Heart left ventricle (tissue), 13 donors: Measurements from ENCODE around the gene PCGF3.

Experiments
- CTCF ChIP-seq, 12 donors: fragments of 200-600 bp; sonication (generic) in 4 of 12; IDR thresholded peaks; one replicate each; pipeline versions ENCODE4 v1.5.0 to v1.8.0; 2018 to 2022; ENCODE audit warnings: antibody characterized with exemption in 12 of 12, mild to moderate bottlenecking in 5 of 12
- POLR2A ChIP-seq, 2 donors: fragments of 450-650 bp; IDR thresholded peaks; one replicate each; pipeline ENCODE4 v1.6.1; 2017; ENCODE audit warnings: antibody characterized with exemption in 2 of 2, mild to moderate bottlenecking in 2 of 2, moderate library complexity in 2 of 2
- donor health status: ischemic (EF 13 %, LVEDD 7.1; RV severe dilation, severe dysfunction).
- donor health status: DM: no; HTN: yes; CAD: no.
- donor health status: DM: no; HTN: no; CAD: no.
- donor health status: ischemic (EF 25% LVEDD 6.9; RV normal size, moderate dysfunction).
- donor health status: ischemic (EF 25% LVEDD 5.7; RV mildly dilated, moderate dysfunction).
- donor health status: ischemic (EF 35%, LVEDD 5.7; RV mildly dilated, moderate dysfunction).
- donor health status: nonischemic (EF 11% LVEDD 7.7; RV severe dilation, severe dysfunction).
- donor health status: DM: yes; HTN: yes; CAD: no.
- donor health status: PGD.
- donor health status: ischemic (EF 29% LVEDD 5.4; RV normal size, mild dysfunction).
- donor health status: nonischemic (EF 23%, LVEDD 6.1; RV moderate dilation, normal function).

GRCh38 chr4:688854-689681, 16.6 kb upstream of the PCGF3 start, which contains the start of gene SLC49A3:
- TF ChIP-seq CTCF (IDR thresholded peaks at IDR 0.05) (no peak), POLR2A (IDR thresholded peaks at IDR 0.05) (no peak)
